Measurements from ENCODE around the gene ITLN2.

GRCh38 chr1:160905617-160905989 lies 49.0 kb downstream of the ITLN2 start:
- no peak for TF ChIP-seq CTCF (conservative IDR thresholded peaks at IDR 0.05; ENCODE audit: low read length)
- no peak for TF ChIP-seq EZH2phosphoT487 (IDR thresholded peaks at IDR 0.05; ENCODE audit: borderline replicate concordance)

All from Loucy (cell line).